ENCODE measurements around the gene BCAP29.

The BCAP29 gene

DNA sequence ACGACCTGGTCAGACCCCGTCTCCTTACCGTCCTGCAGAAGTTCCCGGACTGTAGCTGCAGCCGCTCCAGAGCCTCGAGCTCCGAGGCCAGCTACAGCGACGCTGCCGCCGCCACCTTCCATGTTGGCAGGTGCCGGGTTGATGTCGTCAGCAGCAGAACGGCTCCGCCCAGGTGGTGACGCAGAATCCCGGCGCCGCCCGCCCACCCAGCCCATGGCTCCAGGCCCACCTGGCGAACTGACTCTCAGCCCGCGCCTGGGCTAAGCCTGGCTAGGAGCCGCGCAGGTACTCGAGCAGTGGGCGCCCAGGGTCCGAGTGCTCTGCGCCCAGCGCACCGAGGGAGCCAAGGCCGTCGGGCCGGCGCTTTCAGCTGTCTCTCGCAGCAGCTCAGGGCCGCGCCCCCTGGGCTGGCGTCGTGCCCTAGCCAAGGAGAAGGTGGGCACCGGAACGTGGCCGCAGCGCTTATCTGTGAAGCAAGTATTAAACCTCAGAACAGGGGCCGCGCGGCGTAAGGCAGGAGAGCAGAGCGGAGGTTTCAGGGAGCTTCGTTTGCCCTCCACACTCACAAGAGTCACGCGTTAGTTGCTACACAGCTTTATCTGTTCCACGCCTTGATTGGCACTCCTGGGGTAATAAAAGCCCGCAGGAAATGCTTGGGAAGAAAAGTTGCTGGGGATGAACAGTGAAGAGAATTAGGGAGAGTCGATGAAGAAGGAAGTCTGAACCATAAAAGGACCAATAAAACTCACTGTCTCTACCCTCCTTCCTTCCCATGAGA is 16.1 kb upstream of the BCAP29 start, which contains the start of the genes COG5 and DUS4L:
COG5 (minus strand) TSS at position 146 of the 778 bp plus-strand sequence; CDS start at position 122, 24 bp downstream.
DUS4L (plus strand) TSS at position 197 of the 778 bp plus-strand sequence. CDS start 3,100 bp downstream, outside the sequence.
- H3K4me1 Mint-ChIP-seq (ENCODE audit: low read depth) = peaks cover 56% of the 10 kb centered on the region
- no peaks in the 10 kb centered on the region for H3K9me3 Mint-ChIP-seq
- no peaks in the 10 kb centered on the region for H3K27me3 Mint-ChIP-seq
- H3K27ac Mint-ChIP-seq = peak within 1 kb of the TSS; percentile 93
- H3K36me3 Mint-ChIP-seq (ENCODE audit: low read depth) = peaks cover 24% of the 10 kb centered on the region
- intact Hi-C loops (cut with micrococcal nuclease) = loop anchor here (1.0 to 10.0 kb wide), 3 partner anchors 16 to 311 kb away; partner anchors contain the start of genes BCAP29 and CBLL1
- H3K4me3 Mint-ChIP-seq = peak within 1 kb of the TSS; percentile 93

DNA sequence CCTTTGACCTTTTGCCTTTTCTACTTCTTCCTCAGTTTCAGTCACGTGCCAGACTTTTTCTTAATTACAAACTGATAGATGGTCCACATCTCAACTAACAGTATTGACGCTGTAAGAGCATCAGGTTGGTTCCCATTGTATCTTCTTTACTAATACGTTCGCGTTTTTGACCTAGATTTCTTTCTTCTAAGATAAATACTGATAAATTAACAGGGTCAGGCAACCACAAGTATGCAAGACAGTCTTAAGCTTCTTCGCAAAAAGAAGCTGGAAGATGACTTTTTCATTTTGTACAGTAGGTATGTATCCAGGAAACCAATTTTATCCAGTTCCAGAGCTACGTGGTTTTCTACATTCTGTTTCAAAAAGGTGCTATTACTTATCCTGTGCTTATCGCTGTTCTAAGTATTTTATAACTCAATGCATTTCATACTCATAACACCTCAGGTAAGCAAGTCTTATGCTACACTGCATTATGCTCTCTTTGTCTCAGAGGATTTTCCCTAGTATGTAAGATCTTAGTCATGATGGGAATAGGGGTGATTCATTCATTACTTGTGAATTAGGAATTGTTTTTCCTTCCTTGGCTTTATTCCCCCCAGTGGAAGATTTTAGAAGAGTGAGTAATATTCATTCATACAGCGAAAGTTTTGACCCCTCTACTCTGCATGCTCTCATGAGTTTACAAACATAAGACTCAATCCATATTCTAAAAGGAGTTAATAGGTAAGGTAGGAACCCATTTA is 15.3 kb upstream of the BCAP29 start:
- intact Hi-C loops (cut with micrococcal nuclease) = loop anchor here (5.0 to 10.0 kb wide), 2 partner anchors 178 to 310 kb away; partner anchors contain the start of gene CBLL1
- no peaks in the 10 kb centered on the region for H3K27me3 Mint-ChIP-seq
- H3K9me3 Mint-ChIP-seq = no peaks in the 10 kb centered on the region
- peaks cover 24% of the 10 kb centered on the region for H3K36me3 Mint-ChIP-seq (ENCODE audit: low read depth)
- peak overlapping the region; percentile 93 for H3K4me3 Mint-ChIP-seq
- peak overlapping the region; percentile 93 for H3K27ac Mint-ChIP-seq
- peaks cover 48% of the 10 kb centered on the region for H3K4me1 Mint-ChIP-seq (ENCODE audit: low read depth)

DNA sequence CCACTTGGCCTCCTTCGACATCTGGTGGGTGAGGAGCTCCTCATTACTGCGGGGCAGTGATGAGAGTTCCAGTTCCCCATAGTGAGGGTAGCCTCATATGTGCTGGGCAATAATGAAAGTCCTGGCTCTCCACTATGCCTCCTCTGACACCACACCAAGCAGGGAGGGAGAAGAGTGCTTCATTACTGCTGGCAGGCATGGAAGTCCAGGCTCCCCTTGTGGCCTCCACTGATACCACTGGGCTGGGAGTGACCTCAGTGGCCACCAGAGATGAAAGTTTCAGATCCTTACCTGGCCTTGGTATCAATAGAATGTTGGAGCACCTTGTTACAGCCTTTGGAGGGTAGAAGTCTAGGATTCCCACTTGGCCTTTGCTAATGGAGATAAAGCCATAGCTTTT is 9.7 kb upstream of the BCAP29 start:
- H3K9me3 Mint-ChIP-seq = no peaks in the 10 kb centered on the region
- no peak overlapping the region for H3K27ac Mint-ChIP-seq
- intact Hi-C loops (cut with micrococcal nuclease) = no loop called here
- H3K27me3 Mint-ChIP-seq = no peaks in the 10 kb centered on the region
- H3K4me3 Mint-ChIP-seq = no peak overlapping the region
- peaks cover under 1% of the 10 kb centered on the region for H3K4me1 Mint-ChIP-seq (ENCODE audit: low read depth)
- peaks cover 47% of the 10 kb centered on the region for H3K36me3 Mint-ChIP-seq (ENCODE audit: low read depth)

DNA sequence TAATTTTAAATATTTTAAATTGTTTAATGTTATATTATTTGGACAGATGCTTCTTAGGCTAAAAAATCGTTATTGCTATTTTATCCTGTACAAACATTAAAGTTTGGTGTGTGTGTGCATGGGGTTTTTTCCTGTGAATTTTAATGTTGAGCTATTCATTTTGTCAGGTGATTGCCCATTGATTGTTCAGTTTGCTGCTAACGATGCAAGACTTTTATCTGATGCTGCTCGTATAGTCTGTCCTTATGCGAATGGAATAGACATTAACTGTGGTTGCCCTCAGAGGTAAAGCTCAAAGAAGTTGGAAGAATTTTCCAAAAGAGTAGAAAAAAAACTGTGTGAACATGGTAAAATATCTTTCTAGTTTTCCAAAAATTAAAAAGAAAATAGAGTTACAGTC is 6.5 kb upstream of the BCAP29 start:
- Mint-ChIP-seq H3K36me3 (ENCODE audit: low read depth) (peaks cover 41% of the 10 kb centered on the region), H3K9me3 (no peaks in the 10 kb centered on the region), H3K27me3 (no peaks in the 10 kb centered on the region), H3K4me3 (no peak overlapping the region), H3K27ac (no peak overlapping the region), H3K4me1 (ENCODE audit: low read depth) (no peaks in the 10 kb centered on the region)
- intact Hi-C loops (cut with micrococcal nuclease) = no loop called here

DNA sequence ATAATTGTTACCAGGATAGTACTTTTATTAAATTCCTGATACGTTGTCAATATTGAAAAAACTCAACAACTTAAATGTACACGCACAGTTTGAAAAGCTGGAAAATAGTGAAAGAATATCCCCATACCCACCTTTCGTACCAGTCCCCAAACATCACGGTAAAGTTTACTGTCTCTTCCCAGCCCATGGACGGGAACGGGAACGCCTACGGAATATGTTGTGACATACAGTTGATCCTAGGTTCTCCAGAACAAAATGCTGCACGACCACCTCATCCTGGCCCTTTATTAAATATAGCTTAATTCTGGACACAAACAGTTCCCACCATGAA is 527 bp upstream of the BCAP29 start:
- intact Hi-C loops (cut with micrococcal nuclease) = no loop called here
- Mint-ChIP-seq H3K36me3 (ENCODE audit: low read depth) (peaks cover 23% of the 10 kb centered on the region), H3K27ac (peak overlapping the region; percentile 88), H3K4me3 (peak overlapping the region; percentile 86), H3K4me1 (ENCODE audit: low read depth) (peaks cover 11% of the 10 kb centered on the region), H3K27me3 (no peaks in the 10 kb centered on the region), H3K9me3 (no peaks in the 10 kb centered on the region)

DNA sequence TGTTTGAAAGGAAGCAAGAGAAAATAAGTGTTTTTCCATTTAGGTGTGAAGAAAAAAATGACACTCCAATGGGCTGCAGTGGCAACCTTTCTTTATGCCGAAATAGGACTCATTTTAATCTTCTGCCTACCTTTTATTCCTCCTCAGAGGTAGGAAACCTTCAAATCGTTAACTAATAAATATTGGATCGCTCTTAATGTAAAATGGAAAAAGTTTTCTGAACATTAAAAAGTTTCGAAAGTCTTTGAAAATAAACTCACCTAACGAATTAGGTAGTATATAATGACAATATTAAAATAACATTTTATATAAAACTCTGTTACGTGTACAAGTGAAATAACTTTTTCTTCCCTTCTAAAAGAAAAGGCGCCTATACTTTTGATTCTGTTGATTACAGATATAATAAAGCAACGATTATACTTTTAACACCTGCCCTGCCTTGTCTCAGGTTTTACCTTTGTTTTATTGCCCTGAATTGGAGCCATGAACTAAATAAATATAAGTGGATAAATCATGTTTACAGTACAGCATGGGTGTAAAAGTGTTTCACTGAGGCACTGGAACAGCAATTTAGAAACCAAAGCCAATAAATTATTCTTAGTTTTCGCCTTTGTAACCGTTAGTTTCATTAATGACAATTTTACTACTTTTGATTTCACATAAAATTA is 804 bp downstream of the BCAP29 start:
- Mint-ChIP-seq H3K27me3 (no peaks in the 10 kb centered on the region), H3K4me3 (peak overlapping the region; percentile 86), H3K36me3 (ENCODE audit: low read depth) (peaks cover 29% of the 10 kb centered on the region), H3K27ac (peak overlapping the region; percentile 88), H3K9me3 (no peaks in the 10 kb centered on the region), H3K4me1 (ENCODE audit: low read depth) (peaks cover 11% of the 10 kb centered on the region)
- intact Hi-C loops (cut with micrococcal nuclease) = loop anchor here (1.0 to 5.0 kb wide), 2 partner anchors 18 to 311 kb away; partner anchors contain the start of genes COG5, DLD and DUS4L

DNA sequence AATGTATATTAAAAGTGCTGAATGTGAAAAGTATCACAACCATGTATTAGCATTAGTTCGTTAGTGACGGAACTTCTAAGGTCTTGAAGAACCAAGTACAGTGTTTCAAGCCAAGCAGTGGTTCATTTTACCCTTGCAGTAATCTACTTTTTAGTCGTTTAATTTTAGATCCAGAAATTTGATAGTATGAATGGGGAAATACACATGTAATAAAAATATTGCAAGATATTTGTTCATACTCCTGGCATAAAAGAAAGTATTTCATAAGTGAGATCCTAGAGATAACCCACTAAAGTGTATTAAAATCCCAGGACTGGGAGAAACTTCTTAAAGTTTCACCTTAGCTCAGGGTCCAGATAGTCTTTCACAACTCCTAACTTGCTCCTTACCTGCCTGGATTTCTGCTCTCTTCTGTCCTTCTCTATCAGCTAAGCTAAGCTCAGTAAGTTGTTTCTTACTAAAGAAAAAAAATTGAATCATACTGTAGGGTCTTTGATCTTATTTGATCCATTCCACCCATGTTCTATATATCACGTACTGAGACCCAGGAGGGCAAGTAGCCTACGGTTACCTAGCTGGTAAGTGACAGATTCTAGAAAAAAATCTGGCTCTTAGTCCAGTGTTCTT is 1.5 kb downstream of the BCAP29 start:
- no peak overlapping the region for H3K4me3 Mint-ChIP-seq
- intact Hi-C loops (cut with micrococcal nuclease) = loop anchor here (5.0 kb wide), 1 partner anchor 311 kb away; the partner anchor contains the start of gene DLD
- no peaks in the 10 kb centered on the region for H3K9me3 Mint-ChIP-seq
- no peak overlapping the region for H3K27ac Mint-ChIP-seq
- peaks cover 11% of the 10 kb centered on the region for H3K4me1 Mint-ChIP-seq (ENCODE audit: low read depth)
- peaks cover 30% of the 10 kb centered on the region for H3K36me3 Mint-ChIP-seq (ENCODE audit: low read depth)
- H3K27me3 Mint-ChIP-seq = no peaks in the 10 kb centered on the region

DNA sequence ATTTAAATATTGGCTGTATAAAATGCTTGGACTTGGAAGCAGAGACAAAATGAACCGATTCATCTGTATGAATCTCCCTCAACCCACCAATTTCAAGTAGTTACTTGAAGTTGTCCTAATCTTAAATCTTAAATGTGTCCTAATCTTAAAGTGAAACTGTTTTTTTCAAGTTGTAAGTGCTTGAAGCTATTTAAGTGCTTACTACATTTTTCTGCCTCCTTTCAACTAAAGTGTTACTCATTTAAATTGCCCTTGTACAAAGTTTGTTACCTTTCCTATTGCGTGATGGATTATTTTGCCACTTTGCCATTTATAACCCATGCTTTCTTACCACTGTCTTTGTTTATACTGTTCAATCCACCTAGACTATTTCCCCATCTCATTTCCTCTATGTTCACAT is 2.8 kb downstream of the BCAP29 start:
- Mint-ChIP-seq H3K9me3 (no peaks in the 10 kb centered on the region), H3K4me3 (no peak overlapping the region), H3K27ac (no peak overlapping the region), H3K27me3 (no peaks in the 10 kb centered on the region), H3K4me1 (ENCODE audit: low read depth) (peaks cover 11% of the 10 kb centered on the region), H3K36me3 (ENCODE audit: low read depth) (peaks cover 33% of the 10 kb centered on the region)
- intact Hi-C loops (cut with micrococcal nuclease) = loop anchor here (5.0 kb wide), 1 partner anchor 309 kb away; the partner anchor contains the start of gene DLD

DNA sequence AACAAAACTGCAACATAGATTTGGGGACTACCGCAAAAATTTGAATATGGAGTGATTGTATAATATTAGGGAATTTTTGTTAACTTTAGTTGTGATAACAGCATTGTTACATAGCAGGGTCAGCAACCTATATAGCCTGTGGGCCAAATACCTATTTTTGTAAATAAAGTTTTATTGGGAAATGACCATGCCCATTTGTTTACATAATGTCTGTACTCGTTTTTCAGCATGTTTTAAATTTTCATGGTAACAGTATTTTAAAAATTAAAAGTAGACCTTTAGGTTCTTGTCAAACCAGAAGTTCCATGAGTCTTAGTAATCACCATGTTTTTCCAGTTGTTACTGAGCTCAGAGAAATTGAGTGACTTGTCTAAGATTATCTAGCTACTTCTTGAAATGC is 4.7 kb downstream of the BCAP29 start:
- peaks cover 11% of the 10 kb centered on the region for H3K4me1 Mint-ChIP-seq (ENCODE audit: low read depth)
- no peak overlapping the region for H3K27ac Mint-ChIP-seq
- no peak overlapping the region for H3K4me3 Mint-ChIP-seq
- intact Hi-C loops (cut with micrococcal nuclease) = loop anchor here (5.0 kb wide), 1 partner anchor 308 kb away; the partner anchor contains the start of gene DLD
- H3K27me3 Mint-ChIP-seq = no peaks in the 10 kb centered on the region
- H3K9me3 Mint-ChIP-seq = no peaks in the 10 kb centered on the region
- H3K36me3 Mint-ChIP-seq (ENCODE audit: low read depth) = peaks cover 39% of the 10 kb centered on the region

DNA sequence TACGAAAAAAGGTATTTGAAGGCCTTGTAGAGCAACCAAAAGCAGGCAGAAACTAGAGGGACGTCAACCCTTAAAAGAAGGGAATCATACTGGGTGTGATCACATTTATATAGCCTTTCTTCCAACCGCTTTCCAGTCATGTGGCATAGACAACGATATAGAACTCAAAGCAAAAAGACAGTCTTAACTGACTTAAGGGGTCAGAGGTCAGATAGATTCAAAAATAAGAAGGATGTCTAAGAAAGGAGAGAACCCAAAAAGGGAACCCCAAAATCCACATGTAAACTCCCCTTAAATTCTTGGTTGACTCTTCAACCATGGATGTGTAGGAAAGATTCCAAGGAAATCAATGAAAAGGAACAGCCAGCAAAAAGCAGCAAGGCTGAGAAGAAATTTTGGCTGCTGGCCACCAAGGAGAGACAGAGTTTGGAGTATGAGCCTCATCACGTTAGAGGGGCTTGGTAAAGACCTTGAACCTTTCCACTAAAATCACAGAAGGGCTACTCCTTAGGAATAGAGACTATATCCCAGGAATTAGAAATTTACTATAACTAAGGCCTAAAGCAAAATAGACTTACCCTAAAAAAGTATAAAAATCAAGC is 8.6 kb downstream of the BCAP29 start:
- Mint-ChIP-seq H3K27ac (no peak overlapping the region), H3K4me1 (ENCODE audit: low read depth) (no peaks in the 10 kb centered on the region), H3K4me3 (no peak overlapping the region), H3K27me3 (no peaks in the 10 kb centered on the region), H3K9me3 (no peaks in the 10 kb centered on the region), H3K36me3 (ENCODE audit: low read depth) (peaks cover 49% of the 10 kb centered on the region)
- intact Hi-C loops (cut with micrococcal nuclease) = no loop called here

DNA sequence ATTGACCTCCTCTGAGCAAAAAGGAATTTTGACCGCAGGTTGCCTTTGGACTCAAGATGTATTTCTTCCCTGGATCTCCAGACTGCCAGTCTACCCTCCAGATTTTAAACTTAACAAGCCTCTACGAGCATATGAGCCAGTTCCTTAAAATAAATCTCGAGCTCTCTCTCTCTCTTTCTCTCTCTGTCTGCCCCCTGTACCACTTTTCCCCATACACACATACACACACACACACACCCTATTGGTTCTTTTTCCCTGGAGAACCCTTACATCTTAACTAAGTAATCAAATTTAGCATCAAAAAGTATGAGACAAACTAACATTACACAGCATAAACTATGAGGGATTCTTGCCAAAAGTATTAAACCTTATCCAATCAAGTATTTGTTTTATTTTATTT is 11.4 kb downstream of the BCAP29 start:
- H3K4me1 Mint-ChIP-seq (ENCODE audit: low read depth) = no peaks in the 10 kb centered on the region
- no peak overlapping the region for H3K4me3 Mint-ChIP-seq
- intact Hi-C loops (cut with micrococcal nuclease) = no loop called here
- no peaks in the 10 kb centered on the region for H3K9me3 Mint-ChIP-seq
- no peak overlapping the region for H3K27ac Mint-ChIP-seq
- peaks cover 51% of the 10 kb centered on the region for H3K36me3 Mint-ChIP-seq (ENCODE audit: low read depth)
- H3K27me3 Mint-ChIP-seq = no peaks in the 10 kb centered on the region

DNA sequence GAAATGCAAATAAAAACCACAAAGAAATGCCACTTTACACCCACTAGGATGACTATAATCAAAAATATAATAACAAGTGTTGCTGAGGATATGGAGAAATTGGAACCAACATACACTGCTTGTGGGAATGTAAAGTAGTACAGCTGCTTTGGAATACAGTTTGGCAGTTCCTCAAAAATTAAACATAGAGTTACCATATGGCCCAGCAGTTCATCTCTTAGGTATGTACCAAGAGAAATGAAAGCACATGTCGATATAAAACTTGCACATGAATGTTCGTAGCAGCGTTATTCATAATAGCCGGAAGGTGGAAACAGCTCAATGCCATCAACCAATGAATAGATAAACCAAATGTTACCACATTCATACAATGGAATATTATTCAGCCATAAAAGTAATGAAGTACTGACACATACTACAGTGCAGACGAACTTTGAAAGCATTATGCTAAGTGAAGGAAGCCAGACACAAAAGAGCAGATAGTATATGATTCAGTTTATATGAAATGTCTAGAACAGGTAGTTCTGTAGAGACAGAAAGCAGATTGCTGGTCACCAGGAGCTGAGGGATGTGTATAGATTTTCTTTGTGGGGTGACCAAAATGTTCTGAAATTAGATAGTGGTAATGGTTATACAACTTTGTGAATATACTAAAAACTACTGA is 12.4 kb downstream of the BCAP29 start:
- no peaks in the 10 kb centered on the region for H3K27me3 Mint-ChIP-seq
- no peak overlapping the region for H3K27ac Mint-ChIP-seq
- H3K4me3 Mint-ChIP-seq = no peak overlapping the region
- no peaks in the 10 kb centered on the region for H3K4me1 Mint-ChIP-seq (ENCODE audit: low read depth)
- peaks cover 56% of the 10 kb centered on the region for H3K36me3 Mint-ChIP-seq (ENCODE audit: low read depth)
- intact Hi-C loops (cut with micrococcal nuclease) = no loop called here
- no peaks in the 10 kb centered on the region for H3K9me3 Mint-ChIP-seq

DNA sequence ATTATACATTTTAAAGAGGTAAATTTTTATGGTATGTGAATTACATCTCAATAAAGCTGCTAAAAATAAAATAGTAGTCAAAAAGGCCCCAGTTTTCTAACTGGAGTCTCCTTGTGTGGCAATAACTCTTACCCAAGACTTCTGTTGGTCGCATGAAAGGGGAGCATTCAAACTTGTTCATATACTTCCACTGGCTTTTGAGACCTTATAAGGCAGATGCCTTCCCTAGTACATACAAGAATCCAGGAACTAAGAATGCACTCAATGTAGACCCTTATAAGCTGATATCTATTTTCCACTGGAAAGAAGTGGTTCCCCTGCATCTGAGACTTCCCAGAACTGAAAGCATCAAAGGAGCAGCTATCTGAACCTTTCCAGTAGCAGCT is 13.0 kb downstream of the BCAP29 start:
- Mint-ChIP-seq H3K4me3 (no peak overlapping the region), H3K27ac (no peak overlapping the region), H3K4me1 (ENCODE audit: low read depth) (no peaks in the 10 kb centered on the region), H3K27me3 (no peaks in the 10 kb centered on the region), H3K9me3 (no peaks in the 10 kb centered on the region), H3K36me3 (ENCODE audit: low read depth) (peaks cover 61% of the 10 kb centered on the region)
- intact Hi-C loops (cut with micrococcal nuclease) = no loop called here
